ENCODE measurements around the gene RBMX.

Gene RBMX

GRCh38 chrX:136828830-136829229 is 51.7 kb downstream of the RBMX start:
- no peak for DNase-seq

GRCh38 chrX:136827026-136827425 is 53.5 kb downstream of the RBMX start:
- no peak for DNase-seq

- no peak for DNase-seq
Observed at GRCh38 chrX:136825771-136826170, 54.8 kb downstream of the RBMX start.
